Large intestine (tissue), 12 donors: ENCODE data around the gene MRPL9. TPM values are rescaled to one million over a fixed set of nuclear protein-coding genes. Genes with fewer than 3 reads are reported as not detected.

Experiments
- DNase-seq, 2 donors: peaks; one replicate each; pipeline versions ENCODE4 v3.0.0 to v3.0.0-alpha.2; 2013
- H3K27ac ChIP-seq: one replicate; pipeline ENCODE4 v1.5.1; 2013; ENCODE audit warnings: low read length
- H3K27me3 ChIP-seq: 2 replicates; pipeline ENCODE4 v1.6.1; 2013; ENCODE audit warnings: low read length; ENCODE audit not compliant: control insufficient read depth, insufficient read depth
- H3K36me3 ChIP-seq: 2 replicates; pipeline ENCODE4 v1.6.1; 2013; ENCODE audit warnings: low read length; ENCODE audit not compliant: control insufficient read depth, insufficient read depth
- H3K4me1 ChIP-seq: one replicate; pipeline ENCODE4 v1.6.1; 2013; ENCODE audit warnings: low read length; ENCODE audit not compliant: control insufficient read depth, insufficient read depth
- H3K4me3 ChIP-seq: one replicate; pipeline ENCODE4 v1.5.1; 2013; ENCODE audit warnings: low read length
- H3K9me3 ChIP-seq: one replicate; pipeline ENCODE4 v1.6.1; 2013; ENCODE audit warnings: mild to moderate bottlenecking, low read depth, low read length, moderate library complexity; ENCODE audit not compliant: control insufficient read depth
- WGBS: methylation state at CpG from one replicate; pipeline ENCODE4 v1.1.5; 2013; ENCODE audit warnings: low lambda C conversion rate; ENCODE audit not compliant: insufficient coverage; 5-methylcytosine and 5-hydroxymethylcytosine counted together
- long read RNA-seq, 11 donors: transcript quantifications; one replicate each; lab custom pipeline, GENCODE V29; 2026
- polyA plus RNA-seq: library from polyadenylated mRNA; unstranded; fragments of 120-200 nt; gene quantifications from one replicate; pipeline ENCODE4 v1.2.1, GENCODE V29; 2013

The MRPL9 gene
- polyA plus RNA-seq, result 58.3 TPM
- long read RNA-seq, donor 1, transcript MRPL9-202 (7 exons, 1,296 nt), result major isoform, 9 of 21 reads
- long read RNA-seq, donor 1, partial matches to known transcripts, result 5 of 21 reads
- long read RNA-seq, donor 1, other reads (novel, unspliced or antisense), result 0 of 21 reads
- long read RNA-seq, donor 2, transcript MRPL9-203 (3 exons, 348 nt), result minor isoform, 5 of 40 reads
- long read RNA-seq, donor 2, transcript MRPL9-202 (7 exons, 1,296 nt), result major isoform, 21 of 40 reads
- long read RNA-seq, donor 2, partial matches to known transcripts, result 8 of 40 reads
- long read RNA-seq, donor 2, other reads (novel, unspliced or antisense), result 0 of 40 reads
- long read RNA-seq, donor 3, result 0 reads
- long read RNA-seq, donor 4, partial matches to known transcripts, result 0 of 6 reads
- long read RNA-seq, donor 4, other reads (novel, unspliced or antisense), result 0 of 6 reads
- long read RNA-seq, donor 5, transcript MRPL9-202 (7 exons, 1,296 nt), result major isoform, 6 of 10 reads
- long read RNA-seq, donor 5, partial matches to known transcripts, result 0 of 10 reads
- long read RNA-seq, donor 5, other reads (novel, unspliced or antisense), result 0 of 10 reads
- long read RNA-seq, donor 6, transcript MRPL9-202 (7 exons, 1,296 nt), result major isoform, 20 of 37 reads
- long read RNA-seq, donor 6, partial matches to known transcripts, result 7 of 37 reads
- long read RNA-seq, donor 6, other reads (novel, unspliced or antisense), result 0 of 37 reads
- long read RNA-seq, donor 7, transcript MRPL9-202 (7 exons, 1,296 nt), result major isoform, 12 of 28 reads
- long read RNA-seq, donor 7, partial matches to known transcripts, result 10 of 28 reads
- long read RNA-seq, donor 7, other reads (novel, unspliced or antisense), result 0 of 28 reads
- long read RNA-seq, donor 8, transcript MRPL9-201 (6 exons, 882 nt), result minor isoform, 5 of 49 reads
- long read RNA-seq, donor 8, transcript MRPL9-202 (7 exons, 1,296 nt), result major isoform, 25 of 49 reads
- long read RNA-seq, donor 8, transcript MRPL9-203 (3 exons, 348 nt), result minor isoform, 6 of 49 reads
- long read RNA-seq, donor 8, partial matches to known transcripts, result 10 of 49 reads
- long read RNA-seq, donor 8, other reads (novel, unspliced or antisense), result 0 of 49 reads
- long read RNA-seq, donor 9, transcript MRPL9-202 (7 exons, 1,296 nt), result major isoform, 21 of 37 reads
- long read RNA-seq, donor 9, partial matches to known transcripts, result 7 of 37 reads
- long read RNA-seq, donor 9, other reads (novel, unspliced or antisense), result 0 of 37 reads
- long read RNA-seq, donor 10, transcript MRPL9-202 (7 exons, 1,296 nt), result major isoform, 28 of 32 reads
- long read RNA-seq, donor 10, partial matches to known transcripts, result 0 of 32 reads
- long read RNA-seq, donor 10, other reads (novel, unspliced or antisense), result 0 of 32 reads
- long read RNA-seq, donor 11, transcript MRPL9-202 (7 exons, 1,296 nt), result major isoform, 7 of 10 reads
- long read RNA-seq, donor 11, partial matches to known transcripts, result 0 of 10 reads
- long read RNA-seq, donor 11, other reads (novel, unspliced or antisense), result 0 of 10 reads

DNA sequence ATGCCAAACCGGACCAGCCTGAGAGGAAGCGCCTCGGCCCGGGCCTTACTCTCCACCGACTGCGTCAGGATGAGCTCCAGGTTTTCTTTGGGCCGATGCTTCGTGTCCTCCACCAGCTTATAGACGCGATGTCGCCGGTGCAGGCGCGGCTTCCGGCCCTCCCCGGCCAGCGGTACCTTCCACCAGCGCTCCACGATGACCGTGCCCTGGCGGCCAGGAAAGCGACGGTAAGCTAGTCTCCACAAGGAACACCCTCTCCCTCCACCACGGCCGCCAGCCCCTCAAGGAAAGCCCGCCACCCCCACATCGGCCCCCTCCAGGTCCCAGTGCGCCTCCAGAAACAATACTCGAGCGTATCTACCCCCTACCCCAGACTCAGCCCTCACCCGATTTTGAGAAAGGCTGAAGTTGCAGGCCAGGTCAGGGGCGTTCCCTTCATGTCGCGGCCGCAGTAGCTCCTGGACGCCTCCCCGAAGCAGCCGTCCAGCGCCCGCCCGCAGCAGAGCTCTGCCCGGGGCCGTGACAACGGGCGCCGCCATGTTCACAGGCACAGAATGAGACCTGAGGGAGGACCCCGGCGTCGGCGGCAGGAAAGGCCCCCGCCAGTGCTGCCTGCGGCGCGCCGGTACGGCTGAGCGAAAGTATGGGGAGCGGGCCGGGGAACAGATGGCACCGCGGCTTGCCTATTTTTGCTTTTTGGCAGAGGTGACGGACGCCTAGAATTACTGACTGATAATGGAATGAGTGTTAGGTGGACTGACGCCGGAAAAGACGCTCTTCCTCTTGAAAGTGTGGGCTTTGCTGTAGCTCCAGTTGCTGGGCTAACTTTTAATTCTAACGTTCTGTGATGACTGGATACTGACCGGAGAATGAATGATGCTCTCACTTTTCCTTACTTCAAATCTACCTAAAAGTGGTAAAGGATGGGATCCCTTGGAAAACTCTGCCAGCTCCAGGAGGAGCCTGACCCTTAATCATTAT lies at the start of gene MRPL9:
Gene MRPL9, minus strand, starts transcription at position 556 of the 981 bp plus-strand sequence. Its CDS starts 17 bp downstream, at position 539.
- Histone ChIP-seq H3K27me3 (no peaks in the 10 kb centered on the region), H3K9me3 (no peaks in the 10 kb centered on the region), H3K4me1 (no peaks in the 10 kb centered on the region), H3K36me3 (peaks cover 26% of the 10 kb centered on the region), H3K27ac (peak within 1 kb of the TSS; percentile 66), H3K4me3 (peak within 1 kb of the TSS; percentile 82)
- peak; percentile 64 to 87 for DNase-seq
- WGBS, result 0% methylated on average over 2 of the region's 68 CpGs

DNA sequence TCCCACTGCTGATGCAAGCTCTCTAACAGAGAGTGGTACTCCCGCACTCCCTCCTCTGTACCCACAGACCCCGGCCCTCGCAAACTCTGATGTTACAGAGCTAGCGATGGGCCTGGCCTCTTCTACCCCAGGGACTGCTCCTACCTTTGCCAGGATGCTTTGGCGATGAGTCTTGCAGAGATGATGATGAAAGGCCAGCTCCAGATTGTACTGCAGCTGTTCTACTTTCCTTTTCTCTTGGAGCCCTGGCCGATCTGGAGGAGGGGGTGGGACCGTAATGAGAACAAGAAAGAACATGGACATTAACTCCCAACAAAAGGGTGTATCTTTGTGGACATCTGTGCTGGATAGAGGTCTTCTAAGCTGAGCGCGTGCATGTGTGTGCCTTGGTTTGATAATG lies 47.9 kb upstream of the MRPL9 start:
- H3K27me3 ChIP-seq, result no peaks in the 10 kb centered on the region
- H3K27ac ChIP-seq, result no peak overlapping the region
- H3K36me3 ChIP-seq, result no peaks in the 10 kb centered on the region
- no peaks in the 10 kb centered on the region for H3K4me1 ChIP-seq
- no peaks in the 10 kb centered on the region for H3K9me3 ChIP-seq
- no CpG with 5 or more reads among the region's 9 CpGs for WGBS
- H3K4me3 ChIP-seq, result no peak overlapping the region
- DNase-seq, result no peak

DNA sequence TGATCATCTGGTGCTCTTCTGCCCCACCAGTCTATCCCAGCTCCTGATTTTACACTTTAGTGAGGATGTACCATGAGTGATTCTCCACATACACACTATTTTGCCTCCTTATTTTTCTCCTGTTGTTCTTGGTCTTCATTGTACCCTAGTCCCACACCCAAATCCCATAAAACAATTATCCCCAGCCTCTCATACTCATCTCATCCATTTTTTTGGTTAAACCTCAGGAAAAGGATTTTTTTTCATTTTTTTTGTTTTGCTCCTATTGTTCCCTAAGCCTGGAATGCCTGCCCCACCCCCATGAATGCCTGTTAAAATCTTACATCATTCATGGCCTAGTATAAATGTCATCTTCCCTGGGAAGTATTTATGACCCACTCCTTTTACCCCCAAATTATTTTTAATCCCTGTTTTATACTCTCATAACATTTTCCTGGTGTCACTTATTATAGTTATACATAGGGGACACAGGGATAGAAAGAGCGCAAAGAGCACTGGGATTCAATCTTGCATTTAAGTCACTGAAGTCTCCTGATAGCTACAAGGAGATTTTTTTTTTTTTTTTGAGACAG lies 46.8 kb upstream of the MRPL9 start:
- H3K27ac ChIP-seq, result no peak overlapping the region
- 100% methylated on average over 1 of the region's 1 CpG for WGBS
- H3K4me3 ChIP-seq, result no peak overlapping the region
- no peaks in the 10 kb centered on the region for H3K36me3 ChIP-seq
- peaks cover 6% of the 10 kb centered on the region for H3K27me3 ChIP-seq
- no peaks in the 10 kb centered on the region for H3K4me1 ChIP-seq
- no peaks in the 10 kb centered on the region for H3K9me3 ChIP-seq
- no peak for DNase-seq

DNA sequence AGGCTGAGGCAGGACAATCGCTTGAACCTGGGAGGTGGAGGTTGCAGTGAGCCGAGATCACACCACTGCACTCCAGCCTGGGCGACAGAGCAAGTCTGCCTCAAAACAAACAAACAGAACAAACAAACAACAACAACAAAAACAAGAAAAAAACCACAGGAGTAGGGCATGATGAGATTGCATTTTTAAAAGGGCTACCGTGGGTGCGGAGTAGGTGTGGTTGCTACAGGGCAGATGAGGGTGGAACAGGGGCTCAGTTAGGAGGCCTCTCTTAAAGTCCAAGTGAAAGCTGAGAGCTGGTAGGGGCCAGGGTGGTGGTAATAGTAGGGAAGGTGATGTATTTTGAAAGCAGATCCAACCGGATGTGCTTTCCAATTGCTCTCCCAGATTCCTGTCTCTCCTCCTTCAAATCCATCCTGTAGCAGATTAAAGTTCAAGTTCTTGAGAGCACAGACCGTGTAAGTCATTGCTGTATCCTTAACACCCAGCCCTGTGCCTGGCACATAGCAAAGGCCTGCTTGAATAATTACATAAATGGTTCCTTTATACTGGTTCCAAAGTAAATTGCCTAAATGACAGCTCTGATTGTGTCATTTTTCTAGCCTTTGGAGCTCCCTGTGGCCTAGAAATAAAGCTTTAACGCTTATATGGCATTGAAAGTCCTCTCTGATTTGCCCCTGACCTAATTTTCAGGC lies 46.1 kb upstream of the MRPL9 start:
- no peaks in the 10 kb centered on the region for H3K9me3 ChIP-seq
- WGBS, result 60% methylated on average over 1 of the region's 8 CpGs
- H3K27ac ChIP-seq, result no peak overlapping the region
- H3K36me3 ChIP-seq, result no peaks in the 10 kb centered on the region
- no peaks in the 10 kb centered on the region for H3K4me1 ChIP-seq
- no peak for DNase-seq
- H3K4me3 ChIP-seq, result no peak overlapping the region
- H3K27me3 ChIP-seq, result peaks cover 13% of the 10 kb centered on the region

DNA sequence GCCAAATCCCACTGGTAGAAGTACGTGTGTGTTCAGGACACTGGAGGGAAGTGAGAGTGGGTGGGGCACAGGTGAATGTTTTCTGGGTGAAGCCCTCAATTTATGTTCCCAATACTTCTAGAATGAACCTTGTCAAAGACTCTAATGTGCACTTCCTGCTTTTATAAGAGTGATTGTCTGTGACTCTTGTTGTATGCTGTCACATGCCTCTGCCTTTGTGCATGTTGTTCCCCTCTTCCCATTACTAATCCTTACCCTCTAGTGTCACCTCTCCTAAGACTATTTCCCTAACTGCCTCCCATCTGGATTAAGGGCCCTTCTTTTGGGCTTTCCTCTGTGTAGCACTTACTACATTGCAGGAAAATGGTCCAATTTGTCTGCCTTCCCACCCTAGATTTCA lies 44.5 kb upstream of the MRPL9 start:
- no CpG with 5 or more reads among the region's 1 CpG for WGBS
- no peak for DNase-seq
- Histone ChIP-seq H3K4me3 (no peak overlapping the region), H3K36me3 (no peaks in the 10 kb centered on the region), H3K27me3 (peaks cover 24% of the 10 kb centered on the region), H3K27ac (no peak overlapping the region), H3K4me1 (no peaks in the 10 kb centered on the region), H3K9me3 (no peaks in the 10 kb centered on the region)

DNA sequence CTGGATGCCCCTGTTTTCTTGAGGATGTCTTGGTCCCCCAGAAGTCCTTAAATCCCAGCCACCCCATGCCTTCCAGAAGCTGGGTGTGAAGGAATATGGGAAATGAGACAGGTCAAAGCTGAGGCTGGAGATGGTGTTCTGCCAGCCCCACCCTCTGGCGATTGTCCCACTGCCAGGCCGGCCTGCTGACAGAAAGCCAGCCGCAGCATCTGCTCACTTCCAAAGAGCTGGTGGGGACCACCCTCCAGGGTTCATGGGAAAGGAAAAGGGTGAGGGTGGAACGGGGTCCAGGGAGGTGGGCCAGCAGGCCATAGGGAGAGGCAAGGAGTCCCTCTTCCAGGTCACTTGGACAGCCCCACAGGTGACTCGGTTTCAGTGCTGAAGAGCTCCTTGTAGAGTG lies 43.8 kb upstream of the MRPL9 start:
- Histone ChIP-seq H3K9me3 (no peaks in the 10 kb centered on the region), H3K27me3 (peaks cover 29% of the 10 kb centered on the region), H3K36me3 (no peaks in the 10 kb centered on the region), H3K27ac (no peak overlapping the region), H3K4me3 (no peak overlapping the region), H3K4me1 (no peaks in the 10 kb centered on the region)
- DNase-seq, result no peak
- WGBS, result no CpG with 5 or more reads among the region's 5 CpGs

DNA sequence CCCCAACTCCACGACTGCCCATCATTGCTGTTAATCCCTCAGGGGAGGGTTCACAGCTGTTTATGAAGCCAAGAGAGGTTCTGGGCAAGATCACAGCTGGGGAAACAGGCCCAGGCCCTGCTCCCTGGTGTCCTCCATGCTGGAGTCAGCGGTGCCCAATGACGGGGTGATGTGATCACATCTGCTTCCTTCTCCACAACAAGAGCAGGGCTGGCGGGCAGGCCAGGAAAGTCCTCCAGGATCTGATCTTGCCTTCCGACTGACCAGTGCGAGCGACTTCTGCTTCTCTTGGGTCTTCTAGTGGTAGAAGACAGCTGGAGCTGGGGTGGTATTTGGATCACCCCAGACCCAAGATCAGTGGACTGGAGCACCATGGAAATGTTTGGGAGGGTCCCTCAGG lies 42.9 kb upstream of the MRPL9 start:
- WGBS, result no CpG with 5 or more reads among the region's 7 CpGs
- DNase-seq, result no peak
- Histone ChIP-seq H3K4me3 (no peak overlapping the region), H3K27ac (no peak overlapping the region), H3K27me3 (peaks cover 29% of the 10 kb centered on the region), H3K36me3 (no peaks in the 10 kb centered on the region), H3K9me3 (no peaks in the 10 kb centered on the region), H3K4me1 (no peaks in the 10 kb centered on the region)

DNA sequence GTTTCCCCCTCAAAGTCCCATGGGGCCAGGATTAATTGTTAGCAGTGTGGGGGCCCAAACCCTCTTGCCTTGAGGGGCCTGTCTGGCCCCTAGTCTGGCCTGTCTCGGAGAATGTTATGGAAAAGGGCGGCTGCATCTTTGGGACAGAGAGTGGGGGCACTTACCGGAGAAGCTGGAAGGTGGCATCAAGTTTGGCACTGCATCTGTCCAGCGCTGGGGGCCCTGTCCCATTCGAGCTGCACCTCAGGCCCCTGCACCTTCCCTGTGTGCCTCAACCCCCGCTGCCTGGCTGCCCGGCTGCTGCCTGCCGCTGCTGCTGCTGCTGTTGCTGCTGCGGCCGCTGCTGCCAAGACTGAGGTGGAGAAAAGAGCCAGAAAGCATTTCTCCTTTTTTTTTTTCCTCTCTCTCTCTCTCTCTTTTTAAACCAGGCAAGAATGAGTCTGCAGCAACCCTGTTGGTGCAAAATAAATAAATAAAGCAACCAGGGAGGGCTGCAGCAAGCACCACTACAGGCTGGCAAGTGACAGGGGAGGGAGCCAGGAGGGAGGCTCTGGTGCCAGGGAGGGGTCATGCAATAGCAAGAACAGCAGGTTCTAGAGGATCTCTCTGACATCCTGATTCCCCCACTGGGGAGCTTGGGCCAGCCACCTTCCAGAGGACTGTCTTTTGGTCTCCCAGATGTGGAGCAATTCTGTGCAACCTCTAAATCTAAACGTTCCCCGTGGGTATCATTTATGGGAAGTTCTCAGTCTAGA lies 41.9 kb upstream of the MRPL9 start, which contains the start of gene LINGO4:
Gene LINGO4, minus strand, starts transcription at position 354 of the 755 bp plus-strand sequence. CDS start 2,715 bp downstream, outside the sequence.
- DNase-seq, result no peak
- H3K27me3 ChIP-seq, result peaks cover 33% of the 10 kb centered on the region
- no peak within 1 kb of the TSS for H3K4me3 ChIP-seq
- no peaks in the 10 kb centered on the region for H3K9me3 ChIP-seq
- no peak within 1 kb of the TSS for H3K27ac ChIP-seq
- no CpG with 5 or more reads among the region's 12 CpGs for WGBS
- no peaks in the 10 kb centered on the region for H3K36me3 ChIP-seq
- no peaks in the 10 kb centered on the region for H3K4me1 ChIP-seq
